Upper lobe of right lung (tissue), 1 donor: ENCODE measurements around the gene NDEL1. TPM values are rescaled to one million over a fixed set of nuclear protein-coding genes. Genes with fewer than 3 reads are reported as not detected.
A peak's percentile ranks its signal among the peaks of the same experiment; 100 is the strongest.

Experiments
- ATAC-seq: fragments of 200-7000 bp; cut with Tn5 transposase; one replicate; pipeline ENCODE4 v1.9.1; 2020; ENCODE audit warnings: mild to moderate bottlenecking, moderate library complexity
- DNase-seq: peaks from one replicate; pipeline ENCODE4 v3.0.0-alpha.2; 2020
- H3K27ac ChIP-seq: fragments of 200-600 bp; one replicate; pipeline ENCODE4 v1.8.0; 2022
- H3K27me3 ChIP-seq: fragments of 200-600 bp; one replicate; pipeline ENCODE4 v1.8.0; 2022; ENCODE audit warnings: mild to moderate bottlenecking
- H3K36me3 ChIP-seq: fragments of 200-600 bp; one replicate; pipeline ENCODE4 v1.8.0; 2022
- H3K4me1 ChIP-seq: fragments of 200-600 bp; one replicate; pipeline ENCODE4 v1.8.0; 2022
- H3K4me3 ChIP-seq: fragments of 200-600 bp; one replicate; pipeline ENCODE4 v1.8.0; 2022; ENCODE audit warnings: mild to moderate bottlenecking
- H3K9me3 ChIP-seq: fragments of 200-600 bp; one replicate; pipeline ENCODE4 v1.8.0; 2022
- CTCF ChIP-seq: fragments of 200-600 bp; IDR thresholded peaks from one replicate; pipeline ENCODE4 v1.8.0; 2022; ENCODE audit warnings: antibody characterized with exemption
- intact Hi-C: fragments of 100-400 bp; cut with DNase I; formaldehyde crosslinking; loops from one replicate; pipeline ENCODE4 v1.11.0; 2022
- total RNA-seq: library from RNA; stranded (reverse); fragmentation: NEBNext Ultra II Directional; extraction: Animal tissue kit (Norgen Biotek cat#: 25700); gene quantifications from one replicate; pipeline ENCODE4 v1.2.1, GENCODE V29; 2021
- donor health status: DM: no; HTN: yes; CAD: no; lungs with severe emphysema.

Gene NDEL1
- total RNA-seq, 1 donor from 2014 or later: 80.6 TPM

GRCh38 chr17:8402921-8403536 lies 32.7 kb upstream of the NDEL1 start:
- no peak for TF ChIP-seq CTCF
- Histone ChIP-seq H3K27me3 (peaks cover 11% of the 10 kb centered on the region), H3K36me3 (no peaks in the 10 kb centered on the region), H3K4me1 (no peaks in the 10 kb centered on the region), H3K27ac (no peak overlapping the region), H3K9me3 (no peaks in the 10 kb centered on the region), H3K4me3 (no peak overlapping the region)
- DNase-seq (no peak), ATAC-seq (no peak)
- intact Hi-C loops: no loop called here

GRCh38 chr17:8405499-8406016 lies 30.1 kb upstream of the NDEL1 start:
- TF ChIP-seq CTCF: no peak
- Histone ChIP-seq H3K27ac (no peak overlapping the region), H3K27me3 (no peaks in the 10 kb centered on the region), H3K4me3 (no peak overlapping the region), H3K4me1 (peaks cover 5% of the 10 kb centered on the region), H3K36me3 (no peaks in the 10 kb centered on the region), H3K9me3 (no peaks in the 10 kb centered on the region)
- intact Hi-C loops: no loop called here
- DNase-seq (no peak), ATAC-seq (no peak)

GRCh38 chr17:8406174-8406573 lies 29.5 kb upstream of the NDEL1 start:
- Histone ChIP-seq H3K9me3 (no peaks in the 10 kb centered on the region), H3K27ac (no peak overlapping the region), H3K4me3 (no peak overlapping the region), H3K27me3 (no peaks in the 10 kb centered on the region), H3K4me1 (peaks cover 7% of the 10 kb centered on the region), H3K36me3 (no peaks in the 10 kb centered on the region)
- DNase-seq (no peak), ATAC-seq (no peak)
- TF ChIP-seq CTCF: no peak
- intact Hi-C loops: no loop called here

- TF ChIP-seq CTCF: no peak
- ATAC-seq (peak; percentile 52), DNase-seq (no peak)
- H3K9me3 ChIP-seq: no peaks in the 10 kb centered on the region
- no peak overlapping the region for H3K27ac ChIP-seq
- H3K4me3 ChIP-seq: no peak overlapping the region
- no peaks in the 10 kb centered on the region for H3K27me3 ChIP-seq
- H3K4me1 ChIP-seq: peaks cover 7% of the 10 kb centered on the region
- no peaks in the 10 kb centered on the region for H3K36me3 ChIP-seq
- intact Hi-C loops: no loop called here
These were observed 27.3 kb upstream of the NDEL1 start for GRCh38 chr17:8408371-8408770.

GRCh38 chr17:8409966-8410882 lies 25.5 kb upstream of the NDEL1 start:
- Histone ChIP-seq H3K27ac (no peak overlapping the region), H3K9me3 (no peaks in the 10 kb centered on the region), H3K36me3 (no peaks in the 10 kb centered on the region), H3K4me3 (no peak overlapping the region), H3K4me1 (peaks cover 7% of the 10 kb centered on the region), H3K27me3 (no peaks in the 10 kb centered on the region)
- ATAC-seq (peak; percentile 94), DNase-seq (peak; percentile 91)
- peak; percentile 90 for TF ChIP-seq CTCF
- intact Hi-C loops: loop anchor here (10.0 kb wide), 1 partner anchor 335 kb away; the partner anchor contains the start of gene CCDC42
